ENCODE results near the gene SIGLEC15.

Gene SIGLEC15

DNA sequence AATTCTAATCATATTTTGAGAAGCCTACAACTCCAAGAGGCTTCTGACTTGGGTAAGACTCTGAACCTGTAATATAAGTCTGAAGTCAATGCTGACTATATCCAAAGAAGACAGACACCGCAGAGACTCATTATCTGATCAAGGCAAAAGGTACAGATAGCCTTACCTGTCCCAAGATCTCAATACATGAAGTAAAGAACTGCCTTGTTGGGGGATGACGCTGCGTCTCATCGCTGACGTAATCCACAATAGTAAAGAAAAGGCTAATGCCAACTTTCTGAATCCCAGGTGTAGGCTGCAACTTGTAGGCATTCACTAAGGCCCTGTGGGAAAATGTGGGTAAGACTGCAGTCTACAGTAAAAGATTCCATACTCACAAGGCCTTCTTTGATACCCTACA is 62.1 kb downstream of the SIGLEC15 start:
- DNase-seq, result no peak

- DNase-seq, result no peak
Measured at GRCh38 chr18:45889419-45890064, 64.1 kb downstream of the SIGLEC15 start.

GRCh38 chr18:45890606-45891005 is 65.1 kb downstream of the SIGLEC15 start:
- no peak for DNase-seq

- DNase-seq, result no peak
Measured at GRCh38 chr18:45891806-45892205, 66.3 kb downstream of the SIGLEC15 start.

All from NCI-H1694 treated with DMSO at 0.1 percent for 48 hours (cell line).